Effector CD4-positive, alpha-beta T cell (primary cell): ENCODE results near the gene NFKB1.

Experiments used
- DNase-seq: peaks from one replicate; pipeline ENCODE4 v3.0.0-alpha.2; 2020

NFKB1 gene

DNA sequence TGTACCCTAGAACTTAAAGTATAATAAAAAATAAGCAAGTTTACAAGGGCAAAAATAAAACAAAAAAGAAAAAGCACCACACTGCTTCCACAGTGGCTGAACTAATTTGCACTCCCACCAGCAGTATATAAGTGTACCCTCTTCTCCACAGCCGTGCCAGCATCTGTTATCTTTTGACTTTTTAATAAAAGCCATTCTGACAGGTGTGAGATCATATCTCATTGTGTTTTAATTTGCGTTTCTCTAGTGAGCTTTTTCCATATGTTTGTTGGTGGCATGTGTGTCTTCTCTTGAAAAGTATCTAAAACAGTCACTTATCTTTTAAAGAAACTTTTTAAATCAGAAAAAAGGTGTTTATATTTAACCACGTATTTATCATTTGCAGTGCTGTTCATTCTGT is 71.3 kb downstream of the NFKB1 start:
- DNase-seq: no peak

DNA sequence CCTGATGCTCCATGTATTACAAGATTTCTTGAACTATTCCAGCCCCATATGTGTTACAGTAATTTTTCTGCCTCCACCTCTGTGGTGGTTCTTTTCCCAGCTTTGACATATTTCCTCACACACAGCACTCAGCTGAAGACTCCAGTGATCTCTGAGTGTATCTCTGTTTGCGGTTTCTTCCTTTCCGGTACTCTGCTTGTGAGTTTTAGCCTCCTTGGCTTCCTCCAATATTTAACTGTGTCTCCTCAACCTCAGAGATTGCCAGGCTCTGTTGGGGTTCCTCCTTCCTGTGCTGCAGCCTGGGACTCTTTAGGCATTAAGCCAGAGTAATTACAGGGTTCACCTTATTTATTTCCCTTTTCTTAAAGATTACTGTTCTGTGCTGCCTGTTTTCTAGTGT is 73.2 kb downstream of the NFKB1 start:
- no peak for DNase-seq

DNA sequence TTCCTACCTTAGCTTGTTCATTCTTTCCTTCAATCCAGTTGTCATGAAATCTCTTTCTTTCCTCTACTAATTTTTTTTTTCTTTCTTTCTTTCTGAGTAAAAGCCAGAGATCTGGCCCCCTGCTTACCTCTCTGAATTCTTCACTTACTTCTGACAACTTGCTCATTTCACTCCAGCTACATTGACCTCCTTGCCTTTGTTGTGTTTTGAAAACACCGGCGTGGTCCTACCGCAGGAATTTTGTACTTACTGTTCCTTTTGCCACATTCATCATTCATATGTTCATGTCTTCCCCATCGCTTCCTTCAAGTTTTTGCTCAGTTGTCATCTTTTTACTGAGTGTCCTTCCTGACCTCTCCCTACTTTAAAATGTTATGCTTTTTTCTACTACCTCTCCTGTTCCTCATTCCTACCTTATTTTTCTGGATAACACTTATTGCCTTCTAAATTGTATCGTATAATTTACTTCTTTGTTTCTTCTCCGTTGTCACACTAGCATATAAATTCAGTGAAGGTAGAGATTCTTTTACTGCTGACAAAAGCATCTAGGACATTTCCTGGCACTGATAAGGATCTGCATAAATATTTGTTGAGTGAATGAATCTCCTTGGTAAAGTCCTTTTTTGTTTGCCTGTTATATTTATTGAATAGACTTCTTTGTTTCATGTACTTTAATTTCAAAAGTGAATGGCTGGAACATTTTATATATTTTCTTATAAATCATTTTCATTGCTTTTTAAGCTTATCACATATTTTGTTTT is 74.4 kb downstream of the NFKB1 start:
- DNase-seq: no peak

DNA sequence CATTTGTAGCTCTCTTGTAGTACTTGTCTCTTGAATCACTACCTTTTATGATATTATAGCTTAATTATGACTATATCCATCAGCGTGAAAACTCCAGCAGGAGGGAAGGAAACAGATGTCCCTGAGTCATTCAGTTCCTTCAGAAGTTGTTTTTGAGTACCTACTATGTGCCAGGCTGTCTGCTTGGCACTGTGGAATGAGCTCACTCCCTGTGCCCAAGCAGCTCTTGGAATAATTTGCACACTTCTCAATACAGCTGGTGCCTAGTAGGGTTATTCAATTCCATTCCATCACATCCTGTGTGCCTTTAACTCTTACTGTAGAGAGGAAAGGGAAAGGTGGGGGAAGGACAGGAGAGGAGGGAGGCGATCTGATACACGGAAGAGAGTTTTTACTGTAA is 77.1 kb downstream of the NFKB1 start:
- DNase-seq: no peak

DNA sequence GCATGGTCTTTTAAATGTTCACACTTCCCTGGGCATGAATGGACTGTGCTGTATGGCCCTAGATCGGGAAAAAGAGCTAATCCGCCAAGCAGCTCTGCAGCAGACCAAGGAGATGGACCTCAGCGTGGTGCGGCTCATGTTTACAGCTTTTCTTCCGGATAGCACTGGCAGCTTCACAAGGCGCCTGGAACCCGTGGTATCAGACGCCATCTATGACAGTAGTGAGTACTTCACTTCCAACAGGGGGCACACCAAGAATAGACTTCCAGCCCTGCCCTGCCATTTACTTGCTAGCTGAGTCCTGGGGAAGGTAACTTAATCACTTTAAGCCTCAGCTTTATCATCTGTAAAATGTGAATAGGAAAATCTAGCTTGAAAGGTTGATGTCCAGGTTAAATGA is 77.7 kb downstream of the NFKB1 start:
- DNase-seq: no peak

DNA sequence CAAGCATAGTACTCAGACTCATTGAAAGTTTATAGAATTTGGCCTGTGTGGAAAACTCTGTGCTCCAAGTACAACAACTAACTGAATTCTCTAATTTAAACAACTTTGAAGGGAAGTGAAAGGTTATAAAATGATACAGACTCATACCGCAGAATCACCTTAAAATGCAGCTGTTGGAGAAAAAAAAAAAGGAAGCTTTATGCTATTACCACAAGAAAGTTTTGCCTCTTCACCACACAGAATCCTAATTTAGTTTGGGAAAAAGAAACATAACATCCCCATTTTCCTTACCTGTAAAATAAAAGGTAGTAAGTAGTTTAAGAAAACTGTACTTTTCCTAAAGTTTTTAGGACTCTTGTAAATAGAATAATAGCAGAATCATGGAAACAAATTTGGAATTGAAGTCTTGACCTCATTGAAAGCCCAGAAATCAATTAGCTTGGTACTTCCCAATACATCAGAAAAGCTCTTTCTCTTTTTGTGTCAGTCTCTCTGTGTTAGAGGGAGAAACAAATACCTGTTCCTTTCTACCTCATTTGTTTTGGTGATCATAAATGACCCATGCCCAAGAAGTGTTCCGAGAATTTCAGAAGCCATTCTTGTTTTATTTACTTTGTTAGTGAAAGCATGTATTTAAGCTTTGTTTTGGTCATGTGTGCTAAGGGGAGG is 78.8 kb downstream of the NFKB1 start:
- no peak for DNase-seq

DNA sequence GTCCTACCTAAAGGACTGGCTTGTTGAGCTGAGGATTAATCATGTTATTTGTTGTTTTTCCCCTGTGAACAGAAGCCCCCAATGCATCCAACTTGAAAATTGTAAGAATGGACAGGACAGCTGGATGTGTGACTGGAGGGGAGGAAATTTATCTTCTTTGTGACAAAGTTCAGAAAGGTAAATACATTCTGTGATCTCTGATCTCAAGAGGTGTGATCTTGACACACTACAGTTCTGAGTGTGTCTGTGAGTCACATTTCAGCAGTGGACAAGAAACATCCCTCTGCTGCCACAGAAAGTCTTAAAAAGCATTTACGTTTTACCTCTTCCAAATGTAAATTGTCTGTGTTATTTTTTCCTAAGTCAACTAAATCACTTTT is 79.3 kb downstream of the NFKB1 start:
- no peak for DNase-seq

DNA sequence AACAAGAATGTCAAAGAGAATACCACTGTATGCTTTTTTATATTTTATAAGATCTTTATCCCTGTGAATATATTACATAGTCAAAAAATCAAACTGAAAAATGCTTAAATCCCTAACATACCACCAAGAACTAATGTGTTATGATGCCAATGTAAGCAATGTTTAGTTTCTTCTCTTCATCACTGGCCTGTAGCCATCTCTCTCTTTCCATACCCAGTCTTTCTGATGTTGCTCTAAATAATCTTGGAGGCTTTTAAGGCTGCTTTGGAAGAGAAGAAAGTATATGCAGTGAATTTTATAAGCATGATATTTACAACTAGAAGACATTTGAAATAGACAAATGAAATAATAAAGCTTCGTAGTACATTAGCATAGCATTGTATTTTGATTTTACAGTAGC is 82.9 kb downstream of the NFKB1 start:
- no peak for DNase-seq

DNA sequence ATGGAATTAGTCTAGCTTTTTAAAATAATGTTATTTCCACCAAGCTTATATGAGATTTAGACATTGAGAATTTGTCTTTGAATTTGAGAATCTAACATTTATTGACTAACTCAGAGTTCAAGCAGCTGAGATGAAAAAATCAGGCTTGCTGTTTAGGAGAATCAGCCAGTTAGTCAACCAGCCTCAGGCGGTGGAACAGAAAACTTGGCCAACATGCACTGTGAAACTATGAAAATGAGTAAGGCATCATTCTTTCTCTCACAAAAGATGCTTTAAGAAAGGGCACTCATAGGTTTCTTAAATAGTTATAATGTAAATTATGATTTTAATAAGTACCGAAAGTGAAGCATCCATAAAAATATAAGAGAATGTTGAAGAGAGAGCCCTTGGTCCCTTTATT is 84.2 kb downstream of the NFKB1 start:
- no peak for DNase-seq

DNA sequence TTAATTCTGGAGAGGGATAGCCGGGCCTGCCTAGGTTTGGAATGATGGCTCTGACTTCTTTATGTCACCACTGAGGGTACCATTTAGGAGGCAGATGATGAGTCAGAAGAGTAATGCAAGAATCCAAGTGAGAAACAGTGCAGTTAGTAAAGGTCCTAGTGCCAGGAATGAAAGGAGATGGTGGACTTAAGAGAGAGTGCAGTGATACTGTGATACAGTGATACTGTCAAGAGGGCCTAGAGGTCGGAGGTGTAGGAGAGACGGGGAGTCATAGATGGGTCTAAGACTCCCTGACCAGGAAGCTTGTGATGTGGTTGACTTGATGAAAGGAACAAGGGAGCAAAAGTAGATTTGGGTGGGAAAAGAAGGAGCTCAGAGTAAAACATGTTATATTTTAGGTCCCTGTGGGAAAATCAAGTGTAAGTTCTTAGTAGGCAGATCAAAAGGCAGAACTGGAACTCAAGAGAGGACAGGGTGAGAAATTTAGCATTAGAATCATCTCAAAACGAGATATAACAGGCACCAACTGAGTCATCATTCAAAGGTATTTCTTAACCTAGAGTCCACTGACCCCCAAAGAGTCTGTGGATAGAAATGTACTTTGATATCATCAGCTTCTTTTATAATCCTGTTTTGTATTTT is 85.0 kb downstream of the NFKB1 start:
- DNase-seq: no peak

DNA sequence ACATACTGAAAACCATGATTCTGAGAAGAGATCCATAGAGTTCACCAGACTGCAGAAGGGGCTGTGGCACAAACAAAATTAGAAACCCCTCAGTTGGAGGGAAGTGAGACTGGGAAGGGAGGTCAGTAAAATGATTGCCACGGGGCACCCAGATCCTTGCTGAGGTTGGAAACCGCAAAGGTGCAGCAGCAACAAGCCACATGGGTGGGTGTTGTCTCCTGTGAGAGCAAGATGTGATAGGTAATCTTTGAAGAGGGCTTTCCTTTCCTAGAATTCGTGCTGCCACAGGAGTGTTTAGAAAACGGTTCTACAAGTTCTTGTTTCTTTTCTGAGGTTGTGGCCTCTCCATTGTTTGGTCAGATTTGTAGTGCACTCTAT is 85.5 kb downstream of the NFKB1 start:
- DNase-seq: no peak

DNA sequence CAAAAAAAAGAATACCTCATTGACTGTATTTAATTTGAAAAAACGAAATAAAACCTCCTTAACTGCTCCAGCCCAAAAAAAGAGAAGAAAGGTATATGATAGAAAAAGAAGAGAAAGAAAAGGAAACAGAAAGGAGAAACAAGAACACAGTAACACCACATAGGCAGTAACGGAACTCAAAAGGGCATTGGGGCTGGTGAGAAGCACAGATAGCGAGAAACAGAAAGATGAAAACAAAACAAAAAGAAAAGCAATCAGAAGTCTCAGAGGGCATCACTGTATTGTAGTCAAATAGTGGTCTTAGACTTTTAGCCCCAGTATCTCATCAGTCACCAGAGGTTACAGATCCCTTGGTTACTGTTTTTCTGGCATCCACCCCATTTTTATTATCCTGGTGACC is 88.6 kb downstream of the NFKB1 start:
- DNase-seq: no peak

DNA sequence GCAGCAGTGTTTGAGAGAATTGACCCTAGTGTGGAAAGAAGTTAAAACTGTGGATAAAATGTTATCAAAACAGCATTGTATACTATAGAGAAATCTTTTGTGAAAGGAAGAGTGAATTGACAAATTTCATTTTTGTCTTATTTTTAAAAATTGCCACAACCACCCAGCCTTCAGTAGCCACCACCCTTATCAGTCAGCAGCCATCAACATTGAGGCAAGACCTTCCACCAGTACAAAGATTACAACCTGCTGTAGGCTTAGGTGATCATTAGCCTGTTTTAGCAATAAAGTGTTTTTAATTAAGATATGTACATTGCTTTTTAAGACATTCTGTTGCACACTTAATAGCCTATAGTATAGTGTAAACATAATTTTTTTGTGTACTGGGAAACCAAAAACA is 91.1 kb downstream of the NFKB1 start:
- no peak for DNase-seq

DNA sequence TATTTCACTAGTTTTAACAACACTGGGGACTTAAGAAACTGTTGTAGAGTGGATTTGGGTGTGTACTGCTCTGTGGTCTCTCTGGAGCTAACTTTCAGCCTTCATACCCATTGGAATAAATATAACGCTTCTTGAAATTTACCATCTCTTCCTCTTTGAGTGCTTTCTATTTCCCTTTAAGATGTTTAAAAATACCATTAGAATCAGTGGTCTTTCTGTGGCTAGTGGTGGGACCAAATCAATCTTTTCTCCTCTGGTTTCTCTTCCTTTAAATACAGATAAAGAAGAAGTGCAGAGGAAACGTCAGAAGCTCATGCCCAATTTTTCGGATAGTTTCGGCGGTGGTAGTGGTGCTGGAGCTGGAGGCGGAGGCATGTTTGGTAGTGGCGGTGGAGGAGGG is 92.0 kb downstream of the NFKB1 start:
- DNase-seq: no peak

DNA sequence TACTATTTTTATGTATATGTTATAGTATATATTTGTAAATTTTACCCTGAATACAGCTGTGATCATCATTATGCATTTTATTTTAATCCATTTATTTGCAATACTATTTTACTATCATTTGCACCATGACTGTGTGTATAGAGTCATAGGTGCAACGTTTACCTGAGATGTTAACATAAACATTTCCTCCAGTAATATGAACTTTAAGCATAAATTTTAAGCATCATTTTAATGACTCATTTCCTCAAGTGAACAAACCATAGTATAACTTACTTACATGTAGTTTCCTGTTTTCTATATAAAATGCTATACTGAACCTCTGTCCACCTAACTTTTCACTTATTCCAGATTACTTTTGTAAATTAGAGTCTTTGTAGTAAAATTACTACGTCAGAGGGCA is 92.8 kb downstream of the NFKB1 start:
- DNase-seq: no peak

DNA sequence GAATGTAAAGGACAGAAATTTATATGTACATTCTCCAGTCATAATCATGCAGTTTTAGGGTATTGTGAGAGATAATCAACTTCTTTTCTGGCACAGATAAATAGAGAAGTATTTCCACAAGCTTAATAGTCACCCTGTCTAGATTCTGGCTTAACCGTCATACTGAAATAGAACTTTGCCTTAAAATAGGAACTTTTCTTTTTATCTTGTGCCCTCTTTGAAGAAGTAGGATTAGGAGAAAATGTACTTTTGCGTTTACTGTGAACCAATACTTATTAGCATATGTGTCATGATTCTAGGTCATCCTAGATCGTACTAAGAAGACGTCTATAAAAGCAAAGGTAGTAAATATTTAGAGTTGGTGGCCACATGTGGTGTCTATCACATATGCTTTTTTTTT is 95.4 kb downstream of the NFKB1 start:
- no peak for DNase-seq

DNA sequence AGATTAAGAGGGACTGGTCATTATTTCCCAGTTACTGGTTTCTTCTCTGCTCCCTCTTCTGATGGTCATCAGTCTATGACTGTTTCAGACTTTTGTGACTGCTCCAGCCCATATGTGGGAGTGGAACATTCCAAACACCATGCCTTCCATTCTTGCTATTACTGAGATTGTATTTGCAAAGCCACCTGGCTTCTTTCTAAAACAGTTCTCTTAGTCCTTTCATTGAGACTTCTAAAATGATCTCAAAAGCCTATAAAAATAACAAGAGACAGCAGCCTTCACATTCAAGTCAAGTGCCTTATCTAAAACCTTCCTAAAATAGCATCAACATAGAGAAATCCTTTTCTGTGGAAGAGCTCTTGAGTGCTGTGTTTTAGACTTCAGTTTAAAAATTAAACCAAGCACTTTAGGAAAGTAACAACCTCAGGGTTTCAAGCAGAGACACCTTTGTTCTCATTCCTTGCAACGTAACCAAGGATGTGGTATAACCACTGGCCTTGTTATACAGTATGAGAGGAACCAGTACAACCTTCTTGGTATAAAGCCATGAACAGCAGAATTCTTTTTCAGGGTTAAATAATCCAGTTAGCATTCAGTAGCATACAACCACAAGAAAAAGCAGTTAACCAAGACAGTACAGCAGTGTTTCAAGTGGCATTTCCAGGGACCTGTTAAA is 97.1 kb downstream of the NFKB1 start:
- no peak for DNase-seq

DNA sequence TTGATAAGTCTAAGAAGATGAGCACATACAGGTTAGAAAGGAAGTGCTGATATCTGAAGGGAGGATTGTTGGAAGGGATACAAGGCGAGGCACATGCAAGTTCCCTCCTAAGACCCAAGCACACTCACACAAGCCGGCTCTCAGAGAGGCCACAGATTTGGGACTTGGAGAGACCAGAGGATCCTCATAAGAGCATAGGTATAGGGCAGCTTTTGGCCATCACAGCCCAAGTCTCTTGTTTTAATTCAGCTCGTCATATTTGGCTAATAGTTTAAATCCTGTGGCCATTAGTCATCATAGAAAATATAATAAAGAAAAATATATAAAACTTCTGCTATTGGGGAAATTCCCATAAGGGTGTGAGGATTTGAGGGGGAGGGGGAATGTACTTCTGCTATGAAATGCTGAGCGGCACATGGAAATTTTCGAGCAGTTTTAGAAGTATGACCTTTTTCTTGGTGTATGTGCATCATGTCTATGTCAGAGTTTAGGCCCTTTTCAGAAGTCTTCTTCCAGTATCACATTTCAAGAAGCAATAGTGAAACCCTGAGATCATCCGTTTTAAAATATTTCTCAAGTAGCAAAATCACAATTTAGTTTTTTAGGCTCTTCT is 97.7 kb downstream of the NFKB1 start:
- no peak for DNase-seq

DNA sequence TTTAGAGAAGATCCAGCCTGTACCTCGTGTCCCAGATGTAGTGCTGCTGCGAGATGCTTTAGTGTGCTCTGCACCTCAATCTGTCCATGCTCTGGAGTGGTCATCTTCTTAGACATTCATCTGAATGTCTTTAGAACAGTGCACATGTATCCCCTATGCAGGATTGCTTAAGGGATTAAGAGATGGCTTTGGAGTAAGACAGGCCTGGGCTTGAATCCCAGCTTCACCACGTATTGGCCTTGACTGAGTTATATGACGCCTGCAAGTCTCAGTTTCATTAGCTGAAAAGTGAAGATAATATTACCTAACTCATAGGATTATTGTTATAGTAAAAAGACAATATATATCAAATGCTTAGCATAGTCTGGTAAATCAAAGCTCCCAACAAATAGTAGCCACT is 98.3 kb downstream of the NFKB1 start:
- no peak for DNase-seq

DNA sequence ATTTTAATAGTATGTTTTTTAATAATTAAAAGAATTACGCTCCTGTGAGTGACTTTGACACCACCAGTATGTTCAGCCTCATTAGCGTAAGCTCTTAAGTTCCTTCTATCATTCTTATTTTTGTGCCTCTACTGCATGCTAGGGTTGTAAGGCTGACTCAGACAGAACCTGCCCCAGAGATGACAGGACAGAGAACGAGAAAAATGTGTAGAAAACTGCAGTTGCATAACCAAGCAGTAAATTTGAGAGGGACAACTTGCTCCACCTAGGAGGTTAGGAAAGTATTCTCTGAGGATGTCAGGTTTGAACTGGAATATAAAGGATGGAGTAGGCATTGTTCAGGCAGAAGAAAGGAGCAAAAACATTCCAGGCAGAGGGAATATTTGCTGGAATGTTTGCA is 98.7 kb downstream of the NFKB1 start:
- DNase-seq: no peak

DNA sequence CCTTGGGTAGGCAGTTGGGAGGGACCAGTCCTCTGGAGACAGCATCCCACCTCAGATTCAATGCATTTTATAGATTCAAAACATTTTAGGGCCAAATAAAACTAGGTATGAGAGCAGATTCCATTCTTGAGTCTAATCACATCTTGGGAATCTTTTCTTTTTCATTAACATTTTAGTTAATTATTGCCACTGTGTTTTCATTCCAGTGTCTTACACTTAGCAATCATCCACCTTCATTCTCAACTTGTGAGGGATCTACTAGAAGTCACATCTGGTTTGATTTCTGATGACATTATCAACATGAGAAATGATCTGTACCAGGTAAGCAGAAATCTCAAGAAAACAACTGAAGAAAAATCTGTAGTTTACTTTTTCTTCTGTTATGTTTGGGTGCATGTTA is 99.5 kb downstream of the NFKB1 start:
- no peak for DNase-seq

DNA sequence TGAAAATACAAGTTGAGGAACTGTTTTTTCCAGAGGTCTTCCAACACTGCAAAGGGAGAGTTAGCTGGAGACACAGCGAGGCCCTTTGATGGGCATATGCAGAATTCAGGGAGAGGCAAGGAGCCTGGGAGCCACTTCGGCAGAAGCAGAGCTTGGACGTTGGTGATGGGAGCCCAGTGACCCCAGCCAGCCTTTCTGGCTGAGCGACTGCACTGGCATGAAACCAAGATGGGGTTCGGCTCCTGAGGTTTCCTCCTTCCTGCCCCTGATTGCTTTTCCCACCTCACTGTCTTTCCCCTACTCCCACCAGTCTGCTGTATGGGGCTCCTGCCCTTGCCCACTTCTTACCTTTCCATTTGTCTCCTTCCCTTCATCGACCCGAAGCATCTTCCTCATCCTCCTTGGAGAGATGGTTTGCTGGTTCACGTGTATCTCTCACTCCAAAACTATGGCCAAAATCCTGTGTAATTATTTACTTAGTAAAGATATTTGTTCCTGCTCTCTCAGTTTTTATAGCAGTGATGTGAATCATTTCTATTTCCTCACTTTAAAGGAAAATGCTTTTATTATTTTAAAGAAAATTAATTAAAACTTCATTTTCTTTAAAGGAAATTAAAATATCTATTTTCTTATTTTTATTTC is 100.5 kb downstream of the NFKB1 start:
- DNase-seq: no peak
